Left forelimb (tissue), 1 donor: ENCODE data around the gene RTKN2.

ENCODE experiments used
- DNase-seq: peaks from one replicate; pipeline ENCODE4 v3.0.0-alpha.2; 2018; ENCODE audit warnings: low spot score

RTKN2 gene

GRCh38 chr10:62217683-62218082, 51.0 kb downstream of the RTKN2 start:
- no peak for DNase-seq

- DNase-seq, result no peak
These were observed 54.2 kb downstream of the RTKN2 start for GRCh38 chr10:62214364-62214874.

- no peak for DNase-seq
These were observed 62.8 kb downstream of the RTKN2 start for GRCh38 chr10:62205750-62206399.

DNA sequence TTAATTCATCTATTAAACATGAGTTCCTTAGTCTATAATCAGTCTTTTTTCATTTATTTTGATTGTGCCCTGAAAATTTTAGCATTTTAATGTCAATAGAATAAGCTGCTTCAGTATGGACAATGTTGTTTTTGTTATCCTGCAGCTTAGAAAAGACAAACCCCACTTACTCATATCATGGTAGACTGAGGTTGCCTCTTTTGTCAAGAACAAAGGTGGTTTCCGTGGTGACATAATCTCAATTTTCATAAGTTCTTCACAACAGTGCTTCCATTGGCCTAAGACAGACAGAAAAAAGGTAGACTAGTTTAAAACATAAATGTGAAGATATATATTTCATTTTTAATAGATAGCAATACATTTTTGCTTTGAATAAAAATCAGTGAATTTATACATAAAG, 69.1 kb downstream of the RTKN2 start:
- DNase-seq, result no peak

GRCh38 chr10:62196528-62196927, 72.1 kb downstream of the RTKN2 start:
- DNase-seq, result no peak

- DNase-seq, result no peak
These were observed 73.0 kb downstream of the RTKN2 start for GRCh38 chr10:62195675-62195926.

GRCh38 chr10:62194924-62195674, 73.5 kb downstream of the RTKN2 start:
- DNase-seq, result no peak

GRCh38 chr10:62193479-62193878, 75.2 kb downstream of the RTKN2 start:
- DNase-seq, result no peak

DNA sequence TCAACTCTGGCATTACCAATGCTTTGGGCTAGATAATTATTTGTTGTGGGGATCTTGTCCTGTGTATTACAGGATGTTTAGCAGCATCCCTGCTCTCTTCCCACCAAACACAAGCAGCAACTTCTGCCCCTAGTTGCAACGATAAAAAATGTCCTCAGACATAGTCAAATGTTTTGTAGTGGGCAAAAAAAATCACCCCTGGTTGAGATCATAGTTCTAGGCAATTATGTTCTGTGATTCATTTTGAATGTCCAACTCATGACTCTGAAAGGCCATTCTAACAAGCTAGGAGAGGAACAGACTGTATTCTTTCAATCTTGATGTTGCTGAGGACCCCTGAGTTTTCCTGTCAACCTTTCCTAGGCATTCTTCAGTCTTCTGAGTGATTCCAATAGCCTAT, 79.5 kb downstream of the RTKN2 start:
- DNase-seq, result no peak

DNA sequence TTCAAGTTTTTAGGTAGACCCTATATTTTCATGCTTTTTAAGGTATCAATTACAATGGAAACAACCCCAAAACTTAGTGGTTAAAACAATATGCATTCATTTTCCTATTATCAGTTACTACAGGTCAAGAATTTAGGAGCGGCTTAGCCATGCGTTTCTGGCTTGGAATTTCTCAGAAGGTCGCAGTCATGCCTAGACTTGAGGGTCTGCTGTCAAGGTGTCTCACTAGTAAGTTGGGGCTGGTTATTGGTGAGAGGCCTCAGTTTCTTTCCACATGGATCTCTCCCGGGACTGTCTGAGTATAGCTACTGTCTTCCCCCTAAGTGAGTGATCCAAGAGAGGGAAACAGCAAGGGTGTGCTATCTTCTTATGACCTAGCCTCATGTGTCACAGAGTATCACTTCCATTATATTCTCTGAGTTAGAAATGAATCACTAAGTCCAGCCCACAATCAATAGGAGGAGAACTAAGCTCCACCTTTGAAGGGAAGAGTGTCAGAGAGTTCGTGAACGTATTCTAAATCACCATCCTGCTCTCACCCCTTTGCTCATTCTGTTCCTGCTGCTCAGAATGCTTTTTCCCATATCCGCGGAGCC, 80.5 kb downstream of the RTKN2 start:
- no peak for DNase-seq

DNA sequence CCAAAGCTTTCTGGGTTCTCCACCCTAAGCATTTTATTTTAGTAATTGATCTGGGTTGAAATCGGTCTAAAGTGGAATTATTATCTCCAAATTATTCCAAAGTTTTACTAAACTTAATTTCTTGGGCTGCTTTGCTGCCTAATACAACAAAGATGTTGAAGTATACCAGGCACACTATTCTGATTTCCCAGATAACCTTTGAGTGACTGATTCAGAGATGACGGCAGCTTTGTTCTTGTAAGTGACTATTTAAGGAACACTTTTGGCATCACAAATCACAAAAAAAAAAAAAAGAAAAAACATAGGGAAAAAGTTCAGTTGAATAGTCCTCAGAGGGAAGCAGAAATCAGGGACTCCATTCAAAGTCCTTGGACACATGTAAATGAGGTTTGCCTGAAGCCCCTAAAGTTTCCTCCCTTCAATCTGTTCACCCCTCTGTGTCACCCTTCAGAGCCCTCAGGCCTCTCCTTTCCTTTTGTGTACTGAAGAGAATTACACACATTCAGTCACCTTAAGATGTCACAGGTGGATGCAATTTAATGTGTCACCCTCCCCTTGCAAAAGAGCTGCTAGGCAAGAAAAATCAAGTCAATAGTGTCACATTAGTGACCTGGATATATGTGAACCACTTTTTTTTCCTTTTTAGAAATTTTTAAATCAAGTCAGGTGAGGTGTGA, 81.5 kb downstream of the RTKN2 start:
- DNase-seq, result no peak

DNA sequence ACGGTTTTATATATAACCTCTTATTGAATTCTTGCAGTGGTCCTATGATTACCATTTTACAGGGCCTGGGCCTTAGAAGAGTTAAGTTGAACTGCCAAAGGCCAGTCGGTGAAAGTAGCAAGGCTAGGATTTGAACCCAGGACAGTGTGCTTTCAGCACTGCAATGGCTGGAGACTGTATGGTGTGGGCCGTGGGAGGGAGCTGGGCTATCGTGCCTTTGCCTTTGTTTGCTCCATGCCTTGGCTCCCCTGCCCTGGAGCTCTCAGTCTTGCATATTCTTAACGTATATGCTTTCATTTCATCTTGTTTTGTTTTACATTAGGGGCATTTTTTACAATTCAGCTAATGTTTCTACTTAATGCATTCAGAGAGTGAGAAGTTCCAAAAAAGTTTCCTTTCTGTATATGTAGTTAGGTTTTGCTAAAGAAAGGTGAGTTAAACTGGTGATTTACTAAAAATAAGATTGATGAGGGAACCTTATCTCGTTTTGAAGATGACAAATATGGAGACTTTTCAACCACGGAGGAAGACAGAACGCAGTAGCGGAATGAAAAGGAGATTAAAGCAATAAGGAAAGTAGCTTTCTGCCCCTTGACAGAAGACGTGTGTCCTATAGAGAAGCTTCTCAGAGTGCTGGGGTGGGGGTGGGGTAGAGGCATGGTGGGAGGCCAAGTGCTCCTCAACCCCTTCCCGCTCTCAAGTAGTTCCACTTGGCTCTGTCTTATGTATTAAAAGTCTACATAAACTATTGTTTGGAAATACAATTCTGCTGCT, 82.5 kb downstream of the RTKN2 start:
- DNase-seq, result no peak

DNA sequence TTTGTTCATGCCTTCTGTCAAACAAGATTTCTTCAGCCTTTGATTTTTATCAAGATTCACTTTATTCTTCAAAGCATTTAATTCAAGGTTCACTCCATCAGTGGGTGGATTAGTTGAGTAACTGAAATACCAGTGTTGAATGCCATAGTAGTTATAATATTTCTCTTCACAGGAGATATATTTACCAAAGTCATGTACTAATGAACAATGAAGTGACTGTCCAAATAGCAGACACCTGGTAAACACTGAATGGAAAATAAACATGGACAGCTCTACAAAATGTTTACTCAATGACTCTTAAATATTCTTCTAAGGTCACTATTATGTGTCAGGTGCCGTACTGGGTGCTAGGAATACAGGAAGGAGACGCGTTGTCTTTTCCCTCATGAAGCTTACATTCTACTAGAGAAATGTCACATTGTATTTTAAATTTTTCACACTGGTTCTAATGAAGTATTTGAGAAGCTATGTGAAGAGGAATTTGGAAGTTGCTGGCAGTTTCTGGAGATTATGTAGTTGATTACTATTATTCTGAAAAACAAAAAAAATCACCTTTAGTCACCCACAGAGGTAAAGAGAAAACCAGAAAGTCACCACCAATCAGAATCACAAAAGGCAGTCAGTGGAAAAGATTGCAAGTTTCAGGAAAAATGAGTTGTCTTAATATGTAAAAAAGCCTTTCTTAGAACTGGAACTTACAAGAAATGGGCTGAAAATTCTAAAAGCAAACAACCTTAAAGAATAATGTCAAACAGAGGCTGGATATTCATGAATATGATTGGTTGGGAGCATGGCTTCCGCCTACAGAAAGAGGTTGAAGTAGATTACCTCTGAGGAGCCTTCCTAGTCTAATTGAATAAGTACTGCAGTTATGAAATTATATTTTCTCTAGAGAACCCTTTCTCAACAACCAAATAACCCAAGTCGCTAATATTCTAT, 84.5 kb downstream of the RTKN2 start:
- DNase-seq, result no peak

- DNase-seq, result no peak
These were observed 85.2 kb downstream of the RTKN2 start for GRCh38 chr10:62183442-62183841.

DNA sequence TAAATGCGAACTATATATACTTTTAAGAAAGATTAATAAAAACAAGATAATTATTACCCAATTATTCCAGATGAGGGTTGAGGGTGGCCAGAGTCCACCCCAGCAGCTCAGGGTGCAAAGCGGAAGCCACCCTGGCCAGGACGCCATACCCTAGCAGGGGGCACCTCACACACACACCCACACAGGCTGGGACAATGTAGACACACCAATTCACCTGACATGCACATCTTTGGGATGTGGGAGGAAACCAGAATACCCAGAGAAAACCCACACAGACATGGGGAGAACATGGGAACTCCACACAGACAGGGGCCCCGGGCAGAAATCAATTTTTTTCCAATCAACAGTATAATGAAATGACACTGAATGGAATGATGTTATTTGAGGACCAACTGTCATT, 86.0 kb downstream of the RTKN2 start:
- DNase-seq, result no peak

DNA sequence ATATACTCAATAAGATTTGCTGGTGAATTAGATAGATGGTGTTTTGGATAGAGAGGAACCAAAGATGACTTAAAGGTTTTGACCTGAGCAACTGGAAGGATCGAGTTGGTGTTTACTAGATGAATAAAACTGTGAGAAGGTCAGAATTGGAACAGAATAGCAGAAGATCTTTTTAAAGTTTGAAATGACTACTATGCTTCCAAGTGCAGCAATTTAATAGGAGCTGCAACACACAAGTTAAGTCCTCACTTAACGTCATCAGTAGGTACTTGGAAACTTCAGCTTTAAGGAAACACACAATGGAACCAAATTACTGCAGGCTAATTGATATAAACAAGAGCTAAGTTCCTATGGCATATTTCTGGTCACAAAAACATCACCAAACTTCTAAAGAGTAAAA, 86.5 kb downstream of the RTKN2 start:
- DNase-seq, result no peak

DNA sequence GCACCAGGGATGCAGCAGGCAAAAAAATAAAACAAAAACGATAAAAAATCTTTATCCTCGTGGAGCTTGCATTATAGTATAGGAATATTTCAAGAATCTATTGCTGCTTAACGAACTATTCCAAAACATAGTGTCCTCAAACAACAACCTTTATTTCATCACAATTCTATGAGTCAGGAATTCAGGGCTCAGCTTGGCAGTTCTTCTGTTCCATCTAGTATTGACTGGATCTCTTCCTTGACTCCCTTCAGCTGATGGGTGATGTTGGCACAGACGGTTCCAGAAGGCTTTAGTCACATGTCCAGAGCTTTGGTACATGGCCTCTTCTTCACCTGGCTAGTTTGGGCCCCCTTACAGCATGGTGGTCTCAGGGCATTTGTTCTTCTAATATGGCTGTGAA, 88.0 kb downstream of the RTKN2 start:
- no peak for DNase-seq

GRCh38 chr10:62178568-62178967, 90.1 kb downstream of the RTKN2 start:
- DNase-seq, result no peak

- DNase-seq, result no peak
These were observed 91.5 kb downstream of the RTKN2 start for GRCh38 chr10:62177111-62177510.

DNA sequence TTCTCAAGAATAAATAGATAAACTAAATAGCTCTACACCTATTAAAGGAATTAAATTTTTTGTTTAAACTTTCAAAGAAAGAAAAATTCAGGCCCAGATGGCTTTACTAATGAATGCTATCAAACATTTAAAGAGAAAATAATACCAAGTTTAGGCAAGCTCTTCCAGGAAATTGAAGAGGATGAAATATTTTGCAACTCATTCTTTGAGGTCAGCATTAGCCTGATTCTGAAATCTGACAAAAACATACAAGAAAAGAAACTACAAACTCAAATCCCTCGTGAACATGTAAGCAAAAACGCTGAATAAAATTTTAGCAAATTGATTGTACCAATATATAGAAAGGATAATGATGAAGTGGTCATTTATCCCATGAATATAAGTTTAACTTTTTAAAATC, 93.4 kb downstream of the RTKN2 start:
- DNase-seq, result no peak

GRCh38 chr10:62172465-62172864, 96.2 kb downstream of the RTKN2 start:
- no peak for DNase-seq
